SK-N-SH treated with all-trans-retinoic acid at 6 μM for 48 hours (cell line): ENCODE data around the gene RNU11.
"Not testable (repeated sequence)": the region's sequence is repeated elsewhere in the genome, so short reads cannot be mapped to it uniquely, and the experiment has no call there.

Experiments
- CREB5 ChIP-seq: fragments of 250-450 bp; sonication (Bioruptor Pico); IDR thresholded peaks from 2 replicates; pipeline ENCODE4 v1.5.1; 2020; ENCODE audit warnings: low read depth, mild to moderate bottlenecking, moderate library complexity
- PATZ1 ChIP-seq: fragments of 250-450 bp; sonication (Bioruptor Pico); IDR thresholded peaks from 2 replicates; pipeline ENCODE4 v1.8.0; 2020; ENCODE audit warnings: mild to moderate bottlenecking, moderate library complexity, borderline replicate concordance
- ZC3H10 ChIP-seq: fragments of 250-450 bp; sonication (Bioruptor Pico); IDR thresholded peaks from 2 replicates; pipeline ENCODE4 v1.5.1; 2021; ENCODE audit warnings: mild to moderate bottlenecking, moderate library complexity

- TF ChIP-seq PATZ1, CREB5, ZC3H10 (CRISPR knock-in tag): not testable (repeated sequence)
Observed at GRCh38 chr1:28691627-28692026, 43.2 kb downstream of the RNU11 start.
